DMS114 treated with DMSO at 0.1 percent for 48 hours (cell line): ENCODE data around the gene FAM110D.

ENCODE experiments used
- DNase-seq: peaks from one replicate; lab custom pipeline; 2025; ENCODE audit not compliant: unreplicated experiment; lab: John Stamatoyannopoulos, UW

Gene FAM110D

DNA sequence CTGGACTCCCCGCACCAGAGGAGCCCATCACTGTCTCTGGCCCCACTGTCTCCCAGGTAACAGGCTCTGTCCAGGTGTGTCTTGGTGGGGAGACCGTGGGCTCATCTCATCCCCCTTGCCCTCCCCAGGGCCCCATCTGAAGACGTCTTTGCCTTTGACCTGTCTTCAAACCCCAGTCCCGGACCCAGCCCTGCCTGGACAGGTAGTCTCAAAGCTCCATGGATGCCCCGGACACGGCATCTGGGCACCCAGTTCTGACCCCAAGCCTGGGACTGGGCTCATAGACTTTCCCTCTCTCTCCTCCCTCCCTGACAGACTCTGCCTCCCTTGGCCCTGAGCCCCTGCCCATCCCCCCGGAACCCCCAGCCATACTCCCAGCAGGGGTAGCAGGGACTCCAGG, 25.2 kb downstream of the FAM110D start:
- DNase-seq = no peak

DNA sequence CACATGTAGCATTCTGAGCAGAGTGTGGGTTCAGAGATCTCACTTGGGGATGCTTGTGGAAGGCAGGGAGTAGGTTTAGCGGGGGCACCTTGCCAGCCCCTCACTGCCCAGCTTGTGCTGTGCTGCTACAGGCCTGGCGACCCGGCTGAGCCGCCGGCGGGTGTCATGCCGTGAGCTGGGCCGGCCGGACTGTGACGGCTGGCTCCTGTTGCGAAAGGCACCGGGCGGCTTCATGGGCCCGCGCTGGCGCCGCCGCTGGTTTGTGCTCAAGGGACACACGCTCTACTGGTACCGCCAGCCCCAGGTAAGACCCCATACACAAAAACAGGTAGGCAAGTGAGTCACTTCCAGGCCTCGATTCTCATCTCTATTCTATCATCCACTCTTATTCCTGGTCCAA, 26.0 kb downstream of the FAM110D start:
- no peak for DNase-seq

DNA sequence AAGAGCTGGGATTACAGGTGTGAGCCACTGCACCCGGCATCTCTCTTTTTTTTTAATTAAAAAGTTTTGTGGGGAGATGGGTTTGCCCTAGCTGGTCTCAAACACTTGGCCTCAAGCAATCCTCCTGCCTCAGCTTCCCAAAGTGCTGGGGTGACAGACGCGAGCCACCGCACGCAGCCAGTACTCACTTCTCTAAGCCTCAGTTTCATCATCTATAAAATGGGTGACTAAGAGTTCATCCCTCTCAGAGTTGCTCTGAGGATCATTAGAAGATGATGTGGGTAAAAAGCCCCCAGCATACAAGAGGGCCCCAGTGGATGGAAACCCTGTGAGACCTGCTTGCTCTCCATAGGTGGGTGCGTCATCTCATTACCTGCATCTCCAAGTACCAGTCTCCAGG, 29.0 kb downstream of the FAM110D start:
- DNase-seq = no peak

DNA sequence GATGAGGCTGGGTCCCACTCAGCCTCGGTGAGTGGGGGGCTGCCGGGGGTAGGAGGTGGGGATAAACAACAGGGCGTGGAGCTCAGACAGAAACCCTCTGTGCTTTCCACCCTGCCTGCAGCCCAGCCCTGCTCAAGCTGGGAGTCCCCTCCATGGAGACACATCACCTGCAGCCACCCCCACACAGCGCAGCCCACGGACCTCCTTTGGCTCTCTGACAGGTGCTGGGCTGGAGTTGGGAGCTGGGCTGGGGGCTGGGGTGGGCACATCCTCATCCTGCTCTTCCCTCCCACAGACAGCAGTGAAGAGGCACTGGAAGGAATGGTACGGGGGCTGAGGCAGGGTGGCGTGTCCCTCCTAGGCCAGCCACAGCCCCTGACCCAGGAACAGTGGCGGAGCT, 29.6 kb downstream of the FAM110D start:
- no peak for DNase-seq

DNA sequence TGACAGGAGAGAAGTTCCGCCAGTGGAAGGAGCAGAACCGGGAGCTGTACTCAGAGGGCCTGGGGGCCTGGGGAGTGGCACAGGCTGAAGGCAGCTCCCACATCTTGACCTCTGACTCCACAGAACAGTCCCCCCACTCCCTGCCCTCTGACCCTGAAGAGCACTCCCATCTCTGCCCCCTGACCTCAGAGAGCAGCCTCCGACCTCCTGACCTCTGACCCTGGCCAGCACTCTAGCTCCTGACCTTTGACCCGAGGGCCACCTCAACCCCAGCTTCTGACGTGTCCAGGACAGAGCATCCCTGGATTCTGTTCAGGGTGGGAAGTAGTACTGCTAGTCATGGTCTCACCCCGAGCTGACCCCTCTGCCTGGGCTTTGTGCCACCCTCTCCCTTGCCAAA, 30.5 kb downstream of the FAM110D start:
- DNase-seq = no peak

DNA sequence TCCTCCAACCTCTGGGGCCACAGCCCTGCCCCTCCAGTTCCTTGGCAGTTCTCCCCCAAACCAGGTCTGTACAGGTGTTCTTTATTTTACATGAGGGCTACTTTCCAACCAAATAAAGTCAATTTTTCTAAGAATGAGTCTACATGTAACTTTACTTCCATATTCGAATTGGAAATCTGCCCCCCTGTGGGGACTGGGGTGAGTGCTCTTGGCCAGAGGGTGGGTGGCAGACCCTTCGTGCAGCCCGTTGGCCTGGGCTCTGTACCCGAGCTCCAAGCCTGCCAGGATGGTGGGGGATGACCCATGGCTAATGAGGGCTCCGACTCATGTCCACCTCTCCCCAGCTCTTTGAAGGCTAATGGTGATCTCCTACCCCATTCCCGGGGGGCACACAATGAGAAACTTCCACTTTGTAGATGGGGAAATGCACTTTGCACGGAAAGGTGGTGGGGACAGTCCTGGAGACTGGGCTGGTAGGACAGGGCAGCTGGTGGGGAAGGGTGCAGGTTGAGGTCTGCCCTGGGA, 30.9 kb downstream of the FAM110D start:
- no peak for DNase-seq

DNA sequence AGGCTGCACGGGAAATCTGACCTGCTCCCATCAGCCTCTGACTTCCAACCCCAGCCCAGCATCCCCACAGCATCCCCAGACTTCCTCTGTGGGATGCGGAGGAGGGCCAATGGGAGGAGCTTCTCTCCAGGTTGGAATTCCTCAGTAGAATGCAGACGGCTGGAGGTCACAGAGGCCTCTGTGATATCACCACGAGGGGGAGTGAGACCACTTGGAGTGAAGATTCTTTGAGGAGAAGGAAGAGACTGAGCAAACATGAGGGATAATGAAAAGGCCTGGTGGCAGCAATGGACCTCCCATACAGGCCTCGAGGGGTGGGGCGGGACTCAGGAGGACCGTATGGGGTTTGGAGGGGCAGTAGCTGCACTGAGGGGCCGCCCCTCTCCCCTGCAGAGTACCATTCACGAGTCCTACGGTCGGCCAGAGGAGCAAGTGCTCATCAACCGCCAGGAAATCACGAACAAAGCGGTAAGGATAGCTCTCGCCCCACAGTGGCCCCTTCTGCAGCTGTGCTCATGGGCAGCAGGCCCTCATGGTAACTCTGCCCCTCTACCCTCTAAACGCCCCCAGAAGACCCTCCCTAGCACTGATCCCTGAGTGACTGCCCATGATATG, 31.6 kb downstream of the FAM110D start, which contains the start of gene CATSPER4:
Gene CATSPER4, plus strand, starts transcription at position 230 of the 615 bp plus-strand sequence. Its CDS starts 26 bp downstream, at position 256.
- DNase-seq = no peak

DNA sequence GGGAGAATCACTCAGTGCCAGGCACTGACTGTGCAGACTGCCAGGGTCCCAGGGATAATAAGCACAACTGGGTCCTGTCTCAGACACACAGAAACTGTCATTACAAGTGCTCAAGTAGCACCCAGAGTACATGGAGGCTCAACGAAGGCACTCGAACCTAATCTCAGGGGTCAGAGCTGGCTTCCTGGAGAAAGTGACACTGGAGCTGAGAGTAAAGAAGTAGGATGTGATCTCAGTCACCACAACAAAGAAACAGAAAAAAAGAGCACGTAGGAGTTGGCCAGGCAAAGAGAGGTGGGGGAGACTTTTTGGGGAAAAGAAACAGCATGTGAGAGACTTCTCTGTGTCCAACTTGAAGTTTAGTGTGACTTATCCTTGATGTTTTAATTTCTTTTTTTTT, 32.9 kb downstream of the FAM110D start:
- DNase-seq = no peak

DNA sequence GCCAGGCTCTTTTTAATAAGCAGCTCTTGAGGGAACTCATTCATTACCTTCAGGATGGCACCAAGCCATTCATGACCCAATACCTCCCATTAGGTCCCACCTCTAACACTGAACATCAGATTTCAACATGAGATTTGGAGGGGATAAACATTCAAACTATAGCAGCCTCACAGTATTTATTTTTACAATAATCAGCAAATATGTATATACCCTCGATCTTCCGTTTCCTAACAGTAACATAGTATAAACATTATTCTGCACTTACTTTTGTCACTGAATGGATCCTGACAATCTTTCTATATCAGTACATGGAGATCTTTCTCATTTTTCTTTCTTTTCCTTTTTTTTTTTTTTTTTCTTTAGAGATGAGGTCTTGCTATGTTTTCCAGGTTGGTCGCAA, 36.9 kb downstream of the FAM110D start:
- DNase-seq = no peak

DNA sequence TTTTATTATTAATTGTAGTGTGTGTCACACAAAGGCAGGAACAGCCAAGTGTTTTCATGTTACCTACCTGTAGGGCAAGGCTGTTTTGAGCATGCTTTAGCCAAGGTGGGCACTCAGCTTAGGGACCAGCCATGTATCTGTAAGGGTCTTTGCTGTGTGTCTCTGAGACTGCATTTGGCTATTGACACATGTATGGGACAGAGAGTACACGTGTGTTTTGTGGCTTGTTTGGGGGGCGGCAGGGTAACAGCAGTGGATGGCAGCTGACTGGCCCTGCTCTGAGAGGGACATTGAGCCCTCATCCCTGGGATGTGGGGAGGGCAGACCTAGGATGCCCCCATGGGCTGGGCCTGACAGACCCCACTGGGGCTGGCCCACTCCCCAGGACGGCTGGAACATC, 38.4 kb downstream of the FAM110D start:
- no peak for DNase-seq

DNA sequence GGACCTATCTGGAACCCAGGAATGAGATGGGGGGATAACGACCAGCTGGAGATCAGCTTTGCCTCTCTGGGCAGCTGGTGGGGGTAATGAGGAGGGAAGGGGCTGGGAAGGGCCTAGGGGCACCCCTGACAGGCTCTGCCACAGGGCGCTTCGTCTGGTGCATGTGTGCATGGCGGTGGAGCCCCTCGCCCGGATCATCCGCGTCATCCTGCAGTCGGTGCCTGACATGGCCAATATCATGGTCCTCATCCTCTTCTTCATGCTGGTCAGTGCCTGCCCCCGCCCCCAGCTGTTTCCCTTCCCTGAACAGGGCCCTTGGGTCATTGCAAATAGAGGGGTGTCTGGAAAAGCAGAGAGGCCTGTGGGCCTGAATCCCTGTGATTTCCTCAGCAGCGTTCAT, 38.9 kb downstream of the FAM110D start:
- DNase-seq = no peak

DNA sequence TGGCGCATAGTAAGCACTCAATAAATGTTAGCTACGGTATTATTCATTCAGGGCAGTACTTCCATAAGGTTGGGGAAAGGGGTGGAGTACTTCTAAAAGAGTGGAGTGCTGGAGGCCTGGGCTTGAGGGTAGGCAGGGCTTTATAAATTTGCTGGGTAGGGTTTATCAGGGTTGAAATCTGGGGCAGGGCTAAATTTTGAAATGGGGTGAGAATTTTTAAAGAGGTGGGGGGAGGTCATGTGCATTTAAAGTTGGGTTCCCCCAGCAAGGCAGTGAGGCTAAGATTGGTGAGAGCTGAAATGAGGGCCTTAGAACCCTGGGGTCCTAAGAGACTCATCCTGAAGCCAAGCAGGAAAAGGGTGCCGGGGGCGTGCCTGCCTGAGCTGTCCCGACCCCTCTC, 41.5 kb downstream of the FAM110D start:
- no peak for DNase-seq

DNA sequence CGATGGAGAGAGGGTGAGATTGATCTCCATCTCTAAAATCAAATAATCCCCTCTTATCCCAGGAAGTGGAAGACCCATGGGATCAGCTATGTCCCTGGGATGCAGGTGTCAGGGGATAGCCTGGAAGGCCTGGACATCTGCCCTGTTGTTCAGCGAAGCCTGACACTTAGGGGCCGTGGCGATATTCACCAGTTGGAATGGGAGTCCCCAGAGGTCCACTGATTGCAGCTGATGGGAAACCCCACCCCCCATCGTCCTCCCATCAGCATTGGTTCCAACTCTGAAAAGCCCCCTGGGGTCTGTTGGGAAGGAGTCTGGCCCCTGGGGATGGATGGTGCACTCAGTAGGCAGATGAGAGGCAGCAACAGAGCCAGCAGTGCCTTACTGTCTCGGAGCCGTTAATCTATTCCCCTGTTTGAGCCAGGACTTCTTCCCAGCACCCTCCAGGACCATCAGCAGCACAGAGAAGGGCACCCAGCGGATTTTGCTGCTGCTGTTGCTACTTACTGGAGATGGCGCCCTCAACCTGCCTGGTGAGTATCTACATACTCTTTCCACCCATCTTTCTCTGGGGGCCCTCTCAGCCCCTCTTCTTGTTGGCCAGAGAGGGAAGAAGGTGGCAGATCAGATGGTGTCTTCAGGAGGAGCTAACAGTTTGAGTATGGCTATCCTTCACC, 44.9 kb downstream of the FAM110D start:
- no peak for DNase-seq

DNA sequence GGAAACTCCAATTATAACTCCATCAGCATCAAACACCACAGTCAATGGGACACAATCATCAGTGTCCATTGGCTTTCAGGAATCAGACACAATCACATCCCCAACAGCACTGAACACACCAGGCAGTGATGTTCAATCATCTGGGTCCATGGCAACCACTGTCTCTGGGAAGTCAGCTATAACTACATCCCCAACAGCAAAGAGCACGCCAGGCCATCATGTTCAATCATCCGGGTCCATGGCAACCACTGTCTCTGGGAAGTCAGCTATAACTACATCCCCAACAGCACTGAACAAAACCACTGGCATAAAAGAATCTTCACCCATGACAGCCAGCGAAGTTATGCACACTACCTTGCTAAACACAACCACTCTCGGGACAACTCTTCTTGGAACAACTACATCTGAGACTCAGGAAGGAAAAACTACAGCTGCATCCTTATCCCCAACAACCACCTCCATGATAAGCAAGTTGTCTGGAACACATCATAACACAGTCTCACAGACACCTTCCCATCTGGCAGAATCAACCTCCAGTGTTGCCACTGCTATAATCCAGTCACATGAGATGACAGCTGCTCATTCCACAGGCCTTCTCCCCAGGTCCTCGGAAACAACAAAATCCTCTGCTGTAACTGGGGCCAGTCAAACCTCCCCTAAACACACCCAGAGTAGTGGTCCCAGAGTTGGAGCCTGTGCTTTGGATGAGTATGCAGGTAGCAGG, 51.4 kb downstream of the FAM110D start:
- DNase-seq = no peak

DNA sequence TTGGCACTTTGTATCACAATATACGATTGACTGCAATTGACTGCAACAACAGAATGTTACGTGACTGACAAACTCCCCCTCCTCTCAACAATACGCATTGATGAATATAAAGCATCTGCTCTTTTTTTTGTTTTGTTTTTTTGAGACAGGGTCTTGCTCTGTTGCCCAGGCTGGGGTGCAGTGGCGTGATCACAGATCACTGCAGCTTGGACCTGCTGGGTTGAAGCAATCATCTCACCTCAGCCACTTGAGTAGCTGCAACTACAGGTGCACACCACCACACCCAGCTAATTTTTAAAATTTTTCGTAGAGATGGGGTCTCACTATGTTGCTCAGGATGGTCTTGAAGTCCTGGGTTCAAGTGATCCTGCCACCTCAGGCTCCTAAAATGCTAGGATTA, 53.8 kb downstream of the FAM110D start:
- no peak for DNase-seq

DNA sequence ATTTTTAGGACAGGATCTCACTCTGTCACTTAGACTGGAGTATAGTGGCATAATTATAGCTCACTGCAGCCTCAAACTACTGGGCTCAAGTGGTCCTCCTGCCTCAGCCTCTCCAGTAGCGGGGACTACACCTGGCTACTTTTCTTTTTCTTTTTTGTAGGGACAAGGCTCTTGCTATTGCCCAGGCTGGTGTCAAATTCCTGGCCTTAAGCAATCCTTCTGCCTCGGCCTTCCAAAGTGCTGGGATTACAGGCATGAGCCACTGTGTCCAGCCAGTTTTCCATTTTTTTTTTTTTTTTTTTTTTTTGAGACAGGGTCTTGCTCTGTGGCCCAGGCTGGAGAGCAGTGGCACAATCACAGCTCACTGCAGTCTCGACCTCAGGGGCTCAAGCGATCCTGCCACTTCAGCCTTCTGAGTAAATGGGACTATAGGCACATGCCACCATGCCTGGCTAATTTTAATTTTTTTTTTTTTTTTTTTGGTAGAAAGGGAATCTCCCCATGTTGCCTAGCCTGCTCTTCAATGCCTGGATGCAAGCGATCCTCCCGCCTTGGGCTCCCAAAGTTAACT, 54.5 kb downstream of the FAM110D start:
- DNase-seq = no peak
